SK-N-SH (cell line): Measurements from ENCODE around the gene IKZF2. TPM values are rescaled to one million over a fixed set of nuclear protein-coding genes. Genes with fewer than 3 reads are reported as not detected.

Source experiments
- CTCF ChIA-PET: fragments of 300-600, 350-600 bp; formaldehyde crosslinking; extraction: SDS; loops from one replicate; lab custom pipeline; 2021; lab: Yijun Ruan, JAX
- POLR2A ChIA-PET: fragments of 350-600 bp; sonication (Branson Sonifier 250); formaldehyde crosslinking; extraction: SDS; loops from one replicate; lab custom pipeline; 2020; ENCODE audit warnings: antibody characterized with exemption, inconsistent platforms; lab: Yijun Ruan, JAX
- DNase-seq: peaks from one replicate; pipeline ENCODE4 v3.0.0; 2012
- H2AFZ ChIP-seq: fragments of 200-600 bp; sonication (generic); 2 replicates; pipeline ENCODE4 v1.8.1; 2016; ENCODE audit warnings: antibody characterized with exemption, mild to moderate bottlenecking, low read depth
- H3F3A ChIP-seq: fragments of 200-600 bp; sonication (generic); replicated peaks from 2 replicates; pipeline ENCODE3; 2016; ENCODE audit warnings: antibody characterized with exemption, mild to moderate bottlenecking; ENCODE audit not compliant: insufficient read depth
- H3K27ac ChIP-seq, 2 experiments: fragments of 200-500 bp in 1 of 2; fragments of 200-600 bp in 1 of 2; sonication (Bioruptor generic) in 1 of 2; sonication (generic), shearing (Covaris generic) in 1 of 2; 2 replicates each; pipeline versions ENCODE4 v1.5.1 to v1.6.1; 2014 to 2016; ENCODE audit warnings: low read depth in 2 of 2, inconsistent platforms in 1 of 2, low read length in 1 of 2, mild to moderate bottlenecking in 1 of 2, mixed read lengths in 1 of 2
- H3K27me3 ChIP-seq: fragments of 200-600 bp; sonication (generic), shearing (Covaris generic); 2 replicates; pipeline ENCODE4 v1.6.1; 2016; ENCODE audit warnings: mixed run types; ENCODE audit not compliant: insufficient read depth
- H3K36me3 ChIP-seq, 2 experiments: fragments of 200-500 bp in 1 of 2; fragments of 200-600 bp in 1 of 2; sonication (Bioruptor generic) in 1 of 2; sonication (generic) in 1 of 2; replicated peaks in 1 of 2; 2 replicates each; pipeline versions ENCODE3 to v1.5.1; 2014 to 2016; ENCODE audit warnings: low read length in 1 of 2, mild to moderate bottlenecking in 1 of 2; ENCODE audit not compliant: insufficient read depth in 2 of 2, control insufficient read depth in 1 of 2
- H3K4me1 ChIP-seq, 2 experiments: fragments of 200-500 bp in 1 of 2; fragments of 200-600 bp in 1 of 2; sonication (Bioruptor generic) in 1 of 2; sonication (generic), shearing (Covaris generic) in 1 of 2; 2 replicates each; pipeline versions ENCODE4 v1.5.1 to v1.6.1; 2014 to 2016; ENCODE audit warnings: low read depth in 1 of 2, low read length in 1 of 2, mixed run types in 1 of 2; ENCODE audit not compliant: insufficient read depth in 2 of 2, control insufficient read depth in 1 of 2
- H3K4me2 ChIP-seq: fragments of 200-600 bp; sonication (generic), shearing (Covaris generic); 2 replicates; pipeline ENCODE4 v1.6.1; 2017; ENCODE audit warnings: mixed run types
- H3K4me3 ChIP-seq, 2 experiments: fragments of 200-500 bp in 1 of 2; fragments of 200-600 bp in 1 of 2; sonication (Bioruptor generic) in 1 of 2; sonication (generic), shearing (Covaris generic) in 1 of 2; 2 replicates each; pipeline versions ENCODE4 v1.5.1 to v1.8.1; 2014 to 2016; ENCODE audit warnings: low read depth in 2 of 2, inconsistent platforms in 1 of 2, low read length in 1 of 2, mild to moderate bottlenecking in 1 of 2, mixed read lengths in 1 of 2, moderate library complexity in 1 of 2
- H3K79me2 ChIP-seq: fragments of 200-600 bp; sonication (generic); 2 replicates; pipeline ENCODE4 v1.8.1; 2017; ENCODE audit warnings: mild to moderate bottlenecking; ENCODE audit not compliant: insufficient read depth
- H3K9ac ChIP-seq: fragments of 200-600 bp; sonication (generic); 2 replicates; pipeline ENCODE4 v1.6.1; 2017; ENCODE audit warnings: mixed run types
- H3K9me2 ChIP-seq: fragments of 200-600 bp; sonication (generic); 2 replicates; pipeline ENCODE4 v1.6.1; 2017; ENCODE audit warnings: mixed run types
- H3K9me3 ChIP-seq: fragments of 200-600 bp; sonication (generic); 2 replicates; pipeline ENCODE4 v1.6.1; 2017; ENCODE audit warnings: mixed run types, mild to moderate bottlenecking, moderate library complexity
- H4K20me1 ChIP-seq: fragments of 200-600 bp; sonication (generic); 2 replicates; pipeline ENCODE4 v1.6.1; 2017; ENCODE audit warnings: mild to moderate bottlenecking, mixed run types; ENCODE audit not compliant: insufficient read depth
- CHD2 ChIP-seq: fragments of 150-350 bp; IDR thresholded peaks from 2 replicates; pipeline ENCODE4 v1.6.1; 2018; ENCODE audit warnings: low read length; ENCODE audit not compliant: partially characterized antibody
- EZH2phosphoT487 ChIP-seq: fragments of 200-600 bp; sonication (generic); IDR thresholded peaks from 2 replicates; pipeline ENCODE4 v1.6.1; 2017; ENCODE audit warnings: low read depth, mixed run types, mild to moderate bottlenecking, antibody characterized with exemption, moderate library complexity, borderline replicate concordance
- GABPA ChIP-seq: IDR thresholded peaks from 2 replicates; pipeline ENCODE4 v1.4.0; 2012; ENCODE audit warnings: low read depth, mild to moderate bottlenecking
- MEF2A ChIP-seq: IDR thresholded peaks from 2 replicates; pipeline ENCODE4 v1.4.0; 2012; ENCODE audit warnings: low read depth, borderline replicate concordance
- NFIC ChIP-seq: IDR thresholded peaks from 2 replicates; pipeline ENCODE4 v1.4.0; 2012; ENCODE audit warnings: borderline replicate concordance
- NRF1 ChIP-seq: IDR thresholded peaks from 2 replicates; pipeline ENCODE4 v1.6.1; 2012; ENCODE audit warnings: low read depth, mild to moderate bottlenecking, low read length
- RAD21 ChIP-seq: IDR thresholded peaks from 2 replicates; pipeline ENCODE4 v1.6.1; 2012; ENCODE audit warnings: mild to moderate bottlenecking, low read length
- RCOR1 ChIP-seq: fragments of 150-350 bp; IDR thresholded peaks from 2 replicates; pipeline ENCODE4 v1.6.1; 2017; ENCODE audit warnings: antibody characterized with exemption, low read length
- REST ChIP-seq: IDR thresholded peaks from 2 replicates; pipeline ENCODE4 v1.6.1; 2012; ENCODE audit warnings: mild to moderate bottlenecking, low read depth, low read length, moderate library complexity
- RFX5 ChIP-seq: IDR thresholded peaks from 2 replicates; pipeline ENCODE4 v1.6.1; 2012; ENCODE audit warnings: mild to moderate bottlenecking, improper control_type of control experiment, low read length
- RXRA ChIP-seq: IDR thresholded peaks from 2 replicates; pipeline ENCODE4 v1.4.0; 2012; ENCODE audit warnings: low read depth, mild to moderate bottlenecking, borderline replicate concordance
- SMC3 ChIP-seq: IDR thresholded peaks from 2 replicates; pipeline ENCODE4 v1.6.1; 2012; ENCODE audit warnings: low read depth, low read length, improper control_type of control experiment
- TAF1 ChIP-seq: IDR thresholded peaks from 2 replicates; pipeline ENCODE4 v1.6.1; 2012; ENCODE audit warnings: low read depth, mild to moderate bottlenecking, low read length, moderate library complexity, borderline replicate concordance
- TEAD4 ChIP-seq: IDR thresholded peaks from 2 replicates; pipeline ENCODE4 v1.4.0; 2012; ENCODE audit warnings: mild to moderate bottlenecking, borderline replicate concordance; ENCODE audit not compliant: insufficient read depth
- YY1 ChIP-seq: IDR thresholded peaks from 2 replicates; pipeline ENCODE4 v1.4.0; 2012; ENCODE audit warnings: low read depth, mild to moderate bottlenecking
- WGBS: methylation state at CpG from one replicate; pipeline ENCODE4 v1.1.6; 2017; ENCODE audit warnings: low lambda C conversion rate; 5-methylcytosine and 5-hydroxymethylcytosine counted together
- polyA plus RNA-seq, 3 experiments: library from polyadenylated mRNA; depleted of rRNA; stranded (reverse); fragments of >200 nt; gene quantifications; 2 replicates each; pipeline ENCODE4 v1.2.3, GENCODE V29; 2012
- TF ChIP-seq, protein P1 (sequence below): IDR thresholded peaks from 2 replicates; pipeline ENCODE4 v1.4.0; 2012; ENCODE audit warnings: low read depth, borderline replicate concordance
- TF ChIP-seq, protein P2 (sequence below): fragments of 150-350 bp; IDR thresholded peaks from 2 replicates; pipeline ENCODE4 v1.6.1; 2016; ENCODE audit warnings: mild to moderate bottlenecking, low read depth, low read length
- TF ChIP-seq, protein P3 (sequence below): IDR thresholded peaks from 2 replicates; pipeline ENCODE4 v1.4.0; 2012; ENCODE audit warnings: low read depth

IKZF2 gene
- polyA plus RNA-seq, 1 of the 3 experiments (the other 2 are of a cell fraction) = 1.3 TPM

DNA sequence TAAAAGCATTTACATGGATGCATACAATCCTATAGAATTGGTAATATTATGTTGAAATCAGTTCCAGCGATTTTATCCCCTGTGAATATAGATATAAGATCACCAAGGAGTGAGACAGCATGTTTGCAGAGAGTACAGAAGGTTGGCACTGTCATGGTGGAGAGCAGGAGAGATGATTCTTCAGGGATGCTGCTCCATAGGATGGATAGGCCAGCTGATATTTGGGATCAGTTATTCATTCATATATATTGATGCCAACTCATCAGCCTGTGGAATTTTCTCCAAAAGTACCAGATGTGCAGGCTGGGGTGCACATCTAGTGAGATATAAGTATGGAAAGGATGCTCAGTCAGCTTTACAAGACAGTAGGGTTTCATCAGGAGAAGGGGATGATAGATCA is 139.9 kb downstream of the IKZF2 start:
- H3K4me2 ChIP-seq = no peak overlapping the region
- H3K9me2 ChIP-seq = no peaks in the 10 kb centered on the region
- H3K36me3 ChIP-seq = peaks cover 0 to 4% of the 10 kb centered on the region in 2 experiments
- no peak overlapping the region for H2AFZ ChIP-seq
- no peaks in the 10 kb centered on the region for H3K27me3 ChIP-seq
- H3K4me1 ChIP-seq = no peaks in the 10 kb centered on the region
- no peak for DNase-seq
- no peaks in the 10 kb centered on the region for H3K9me3 ChIP-seq
- H3K27ac ChIP-seq = no peak overlapping the region
- CTCF ChIA-PET = no interaction called here
- H3K4me3 ChIP-seq = no peak overlapping the region
- 67% methylated on average over 1 of the region's 1 CpG for WGBS
- no peaks in the 10 kb centered on the region for H3F3A ChIP-seq
- H4K20me1 ChIP-seq = no peaks in the 10 kb centered on the region
- no peak overlapping the region for H3K9ac ChIP-seq
- POLR2A ChIA-PET = no interaction called here
- TF ChIP-seq TEAD4 (no peak), RCOR1 (no peak), RFX5 (no peak), TAF1 (no peak), MEF2A (no peak), NFIC (no peak), YY1 (no peak), RAD21 (no peak), RXRA (no peak), GABPA (no peak), REST (no peak), CHD2 (no peak), EZH2phosphoT487 (no peak), SMC3 (no peak), NRF1 (no peak)
- TF ChIP-seq, protein P1, sequence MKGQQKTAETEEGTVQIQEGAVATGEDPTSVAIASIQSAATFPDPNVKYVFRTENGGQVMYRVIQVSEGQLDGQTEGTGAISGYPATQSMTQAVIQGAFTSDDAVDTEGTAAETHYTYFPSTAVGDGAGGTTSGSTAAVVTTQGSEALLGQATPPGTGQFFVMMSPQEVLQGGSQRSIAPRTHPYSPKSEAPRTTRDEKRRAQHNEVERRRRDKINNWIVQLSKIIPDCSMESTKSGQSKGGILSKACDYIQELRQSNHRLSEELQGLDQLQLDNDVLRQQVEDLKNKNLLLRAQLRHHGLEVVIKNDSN = no peak
- TF ChIP-seq, protein P2, sequence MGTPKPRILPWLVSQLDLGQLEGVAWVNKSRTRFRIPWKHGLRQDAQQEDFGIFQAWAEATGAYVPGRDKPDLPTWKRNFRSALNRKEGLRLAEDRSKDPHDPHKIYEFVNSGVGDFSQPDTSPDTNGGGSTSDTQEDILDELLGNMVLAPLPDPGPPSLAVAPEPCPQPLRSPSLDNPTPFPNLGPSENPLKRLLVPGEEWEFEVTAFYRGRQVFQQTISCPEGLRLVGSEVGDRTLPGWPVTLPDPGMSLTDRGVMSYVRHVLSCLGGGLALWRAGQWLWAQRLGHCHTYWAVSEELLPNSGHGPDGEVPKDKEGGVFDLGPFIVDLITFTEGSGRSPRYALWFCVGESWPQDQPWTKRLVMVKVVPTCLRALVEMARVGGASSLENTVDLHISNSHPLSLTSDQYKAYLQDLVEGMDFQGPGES = no peak
- TF ChIP-seq, protein P3, sequence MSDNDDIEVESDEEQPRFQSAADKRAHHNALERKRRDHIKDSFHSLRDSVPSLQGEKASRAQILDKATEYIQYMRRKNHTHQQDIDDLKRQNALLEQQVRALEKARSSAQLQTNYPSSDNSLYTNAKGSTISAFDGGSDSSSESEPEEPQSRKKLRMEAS = no peak
- H3K79me2 ChIP-seq = no peaks in the 10 kb centered on the region
